RWPE2 (cell line): Measurements from ENCODE around the gene PPP1R36.
"Not testable (repeated sequence)": the region's sequence is repeated elsewhere in the genome, so short reads cannot be mapped to it uniquely, and the experiment has no call there.

Experiments used
- ATAC-seq: fragments of 200-7000 bp; cut with Tn5 transposase; 3 replicates; pipeline ENCODE4 v1.9.1; 2021; ENCODE audit warnings: low read depth
- DNase-seq: peaks from one replicate; pipeline ENCODE4 v3.0.0-alpha.2; 2020; ENCODE audit warnings: low spot score
- H3K27ac ChIP-seq: fragments of 450-650 bp; 2 replicates; pipeline ENCODE4 v1.5.1; 2017; ENCODE audit warnings: mild to moderate bottlenecking; ENCODE audit not compliant: poor library complexity, severe bottlenecking
- H3K27me3 ChIP-seq: fragments of 250-450 bp; sonication (Bioruptor Pico); 2 replicates; pipeline ENCODE4 v1.5.1; 2021; ENCODE audit warnings: mild to moderate bottlenecking, moderate library complexity; ENCODE audit not compliant: insufficient read depth, poor library complexity, severe bottlenecking
- H3K36me3 ChIP-seq: fragments of 250-450 bp; sonication (Bioruptor Pico); 2 replicates; pipeline ENCODE4 v1.5.1; 2020; ENCODE audit warnings: low read depth, mild to moderate bottlenecking, moderate library complexity
- H3K4me1 ChIP-seq: fragments of 250-450 bp; sonication (Bioruptor Pico); 2 replicates; pipeline ENCODE4 v1.5.1; 2021; ENCODE audit warnings: mild to moderate bottlenecking, moderate library complexity; ENCODE audit not compliant: insufficient read depth, poor library complexity, severe bottlenecking
- H3K4me3 ChIP-seq: fragments of 250-450 bp; sonication (Bioruptor Pico); 2 replicates; pipeline ENCODE4 v1.5.1; 2021; ENCODE audit warnings: mild to moderate bottlenecking, moderate library complexity; ENCODE audit not compliant: severe bottlenecking
- H3K9me3 ChIP-seq: fragments of 250-450 bp; sonication (Bioruptor Pico); 2 replicates; pipeline ENCODE4 v1.5.1; 2021; ENCODE audit warnings: mild to moderate bottlenecking, moderate library complexity; ENCODE audit not compliant: severe bottlenecking
- TF ChIP-seq, protein P1 (sequence below): fragments of 450-650 bp; IDR thresholded peaks from one replicate; pipeline ENCODE4 v1.5.1; 2017; ENCODE audit warnings: mild to moderate bottlenecking, moderate library complexity; ENCODE audit not compliant: poor library complexity, severe bottlenecking

PPP1R36 gene

DNA sequence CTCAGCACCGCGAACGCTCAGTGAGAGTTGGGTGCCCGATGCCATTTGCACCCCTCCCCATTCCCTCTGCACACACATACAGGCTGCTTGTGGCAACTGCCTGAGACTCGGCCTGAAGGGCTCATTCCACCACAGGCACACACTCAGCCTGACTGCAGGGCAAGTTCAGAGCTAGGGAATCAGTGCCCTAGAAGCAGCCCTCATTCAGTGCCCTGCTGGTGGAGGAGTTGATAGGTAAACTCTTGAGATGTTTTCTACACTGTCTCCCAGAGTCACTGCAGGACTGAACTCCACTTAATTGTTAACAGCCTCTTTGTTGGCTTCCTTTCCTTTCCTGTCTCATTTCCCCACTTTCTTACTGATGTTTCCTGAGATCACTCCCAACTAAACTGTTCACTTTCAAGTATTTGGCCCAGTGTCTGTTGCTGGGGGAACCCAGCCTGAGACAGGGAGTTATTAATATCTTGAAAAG is 16.9 kb downstream of the PPP1R36 start:
- Histone ChIP-seq H3K27me3 (no peaks in the 10 kb centered on the region), H3K36me3 (no peaks in the 10 kb centered on the region), H3K27ac (no peak overlapping the region), H3K4me1 (peaks cover 16% of the 10 kb centered on the region), H3K9me3 (no peaks in the 10 kb centered on the region), H3K4me3 (no peak overlapping the region)
- no peak for DNase-seq
- ATAC-seq = peak; percentile 30; the same call in 1 of the 3 replicates
- TF ChIP-seq, protein P1, sequence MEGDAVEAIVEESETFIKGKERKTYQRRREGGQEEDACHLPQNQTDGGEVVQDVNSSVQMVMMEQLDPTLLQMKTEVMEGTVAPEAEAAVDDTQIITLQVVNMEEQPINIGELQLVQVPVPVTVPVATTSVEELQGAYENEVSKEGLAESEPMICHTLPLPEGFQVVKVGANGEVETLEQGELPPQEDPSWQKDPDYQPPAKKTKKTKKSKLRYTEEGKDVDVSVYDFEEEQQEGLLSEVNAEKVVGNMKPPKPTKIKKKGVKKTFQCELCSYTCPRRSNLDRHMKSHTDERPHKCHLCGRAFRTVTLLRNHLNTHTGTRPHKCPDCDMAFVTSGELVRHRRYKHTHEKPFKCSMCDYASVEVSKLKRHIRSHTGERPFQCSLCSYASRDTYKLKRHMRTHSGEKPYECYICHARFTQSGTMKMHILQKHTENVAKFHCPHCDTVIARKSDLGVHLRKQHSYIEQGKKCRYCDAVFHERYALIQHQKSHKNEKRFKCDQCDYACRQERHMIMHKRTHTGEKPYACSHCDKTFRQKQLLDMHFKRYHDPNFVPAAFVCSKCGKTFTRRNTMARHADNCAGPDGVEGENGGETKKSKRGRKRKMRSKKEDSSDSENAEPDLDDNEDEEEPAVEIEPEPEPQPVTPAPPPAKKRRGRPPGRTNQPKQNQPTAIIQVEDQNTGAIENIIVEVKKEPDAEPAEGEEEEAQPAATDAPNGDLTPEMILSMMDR = no peak

DNA sequence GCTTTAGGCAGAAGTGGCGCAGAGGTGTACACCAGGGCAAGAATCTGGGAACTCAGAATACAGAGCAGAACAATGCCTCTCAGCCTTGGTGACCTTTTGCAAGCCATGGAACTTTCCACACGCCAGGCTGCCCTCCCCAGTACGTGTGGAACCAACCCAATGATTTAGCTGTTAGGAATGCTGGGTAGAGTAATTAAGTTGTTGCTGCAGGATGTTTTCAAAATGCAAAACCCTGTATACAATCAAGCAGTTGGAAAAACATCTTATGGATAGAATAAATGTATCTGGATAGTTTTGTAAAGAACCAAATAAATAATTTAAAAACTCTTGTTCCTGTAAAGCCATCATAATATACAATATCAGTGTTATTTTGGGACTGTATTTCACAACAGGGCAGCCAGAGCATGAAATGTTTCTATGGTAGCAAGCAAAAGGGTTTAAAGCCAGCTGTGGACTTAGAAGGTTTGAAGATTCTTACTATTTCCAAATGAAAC is 19.4 kb downstream of the PPP1R36 start:
- Histone ChIP-seq H3K27me3 (no peaks in the 10 kb centered on the region), H3K36me3 (no peaks in the 10 kb centered on the region), H3K9me3 (no peaks in the 10 kb centered on the region), H3K27ac (peak overlapping the region; percentile 22), H3K4me1 (peaks cover 16% of the 10 kb centered on the region), H3K4me3 (no peak overlapping the region)
- TF ChIP-seq, protein P1 = no peak
- DNase-seq (no peak), ATAC-seq (peak; percentile 98)

DNA sequence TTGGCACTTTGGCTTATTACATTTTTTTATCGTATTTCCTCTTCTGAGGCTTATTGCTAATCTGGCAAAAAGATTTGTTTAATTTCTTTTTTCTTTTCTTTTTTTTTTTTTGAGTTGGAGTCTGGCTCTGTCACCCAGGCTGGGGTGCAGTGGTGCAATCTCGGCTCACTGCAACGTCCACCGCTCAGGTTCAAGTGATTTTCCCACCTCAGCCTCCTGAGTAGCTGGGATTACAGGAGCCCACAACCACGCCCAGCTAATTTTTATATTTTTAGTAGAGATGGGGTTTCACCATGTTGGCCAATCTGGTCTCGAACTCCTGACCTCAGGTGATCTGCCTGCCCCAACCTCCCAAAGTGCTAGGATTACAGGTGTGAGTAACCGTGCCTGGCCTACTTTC is 19.9 kb downstream of the PPP1R36 start:
- not testable (repeated sequence) for H3K27me3 ChIP-seq, H3K9me3 ChIP-seq, H3K4me3 ChIP-seq, ATAC-seq, DNase-seq, H3K36me3 ChIP-seq
- peaks cover 16% of the 10 kb centered on the region for H3K4me1 ChIP-seq
- peak overlapping the region; percentile 22 for H3K27ac ChIP-seq

DNA sequence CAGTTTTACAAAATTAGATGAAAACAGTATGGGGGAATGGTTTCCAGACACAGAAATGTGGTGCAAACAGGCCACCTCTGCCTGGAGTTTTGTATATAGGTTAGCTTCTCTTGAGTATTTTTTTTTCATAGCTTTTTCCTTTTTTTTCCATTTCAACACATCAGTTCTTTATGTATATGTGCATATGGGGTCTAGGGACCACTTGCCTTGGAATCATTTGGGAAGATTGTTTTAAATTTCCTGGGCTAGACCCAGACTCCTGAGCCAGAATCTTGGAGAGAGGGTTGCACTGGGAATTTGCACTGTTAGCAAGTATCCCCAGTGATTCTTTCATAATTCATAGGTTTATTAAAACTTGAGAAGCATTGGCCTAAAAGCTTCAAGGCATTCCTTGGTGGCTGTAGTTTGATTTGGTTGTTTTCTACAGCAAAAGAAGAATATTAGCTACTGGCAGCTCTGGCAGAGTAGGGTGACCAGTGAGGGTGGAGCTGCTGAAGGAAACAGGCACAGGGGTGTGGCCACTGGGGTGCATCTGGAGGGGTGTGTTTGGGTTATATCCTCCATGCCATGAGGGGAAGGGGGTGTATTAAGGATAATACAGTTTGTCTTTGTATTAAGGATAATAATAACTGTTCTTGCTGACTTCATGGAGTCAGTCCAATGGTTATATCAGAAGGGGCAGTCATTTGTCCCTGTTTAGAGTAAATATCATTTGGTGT is 22.8 kb downstream of the PPP1R36 start:
- TF ChIP-seq, protein P1 = no peak
- DNase-seq (no peak), ATAC-seq (no peak)
- no peaks in the 10 kb centered on the region for H3K27me3 ChIP-seq
- H3K4me1 ChIP-seq = peaks cover 16% of the 10 kb centered on the region
- H3K4me3 ChIP-seq = no peak overlapping the region
- no peaks in the 10 kb centered on the region for H3K9me3 ChIP-seq
- no peak overlapping the region for H3K27ac ChIP-seq
- no peaks in the 10 kb centered on the region for H3K36me3 ChIP-seq

DNA sequence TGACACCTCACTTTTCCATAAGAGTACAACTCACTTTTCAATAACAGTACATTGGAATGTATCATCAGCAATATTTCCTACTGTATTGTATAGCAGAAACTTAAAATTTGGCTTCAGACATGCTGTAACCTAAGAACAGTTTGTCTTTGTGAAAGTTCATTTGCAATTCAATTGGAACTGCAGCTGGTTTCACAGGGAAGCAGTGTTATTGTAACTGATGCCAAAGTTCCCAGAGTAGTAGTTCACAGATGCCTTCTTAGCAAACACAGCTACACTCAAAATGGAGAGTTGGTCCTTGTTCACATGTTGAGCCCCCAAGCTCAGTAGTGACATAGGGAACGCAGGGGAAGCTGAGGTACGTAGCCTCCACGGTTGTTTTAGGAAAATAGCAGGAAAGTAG is 23.3 kb downstream of the PPP1R36 start:
- peaks cover 16% of the 10 kb centered on the region for H3K4me1 ChIP-seq
- H3K27ac ChIP-seq = no peak overlapping the region
- no peaks in the 10 kb centered on the region for H3K36me3 ChIP-seq
- no peaks in the 10 kb centered on the region for H3K27me3 ChIP-seq
- no peak for DNase-seq
- TF ChIP-seq, protein P1 = no peak
- ATAC-seq = no peak
- H3K9me3 ChIP-seq = no peaks in the 10 kb centered on the region
- H3K4me3 ChIP-seq = no peak overlapping the region
